Measurements from ENCODE around the gene HAND2.

Gene HAND2

DNA sequence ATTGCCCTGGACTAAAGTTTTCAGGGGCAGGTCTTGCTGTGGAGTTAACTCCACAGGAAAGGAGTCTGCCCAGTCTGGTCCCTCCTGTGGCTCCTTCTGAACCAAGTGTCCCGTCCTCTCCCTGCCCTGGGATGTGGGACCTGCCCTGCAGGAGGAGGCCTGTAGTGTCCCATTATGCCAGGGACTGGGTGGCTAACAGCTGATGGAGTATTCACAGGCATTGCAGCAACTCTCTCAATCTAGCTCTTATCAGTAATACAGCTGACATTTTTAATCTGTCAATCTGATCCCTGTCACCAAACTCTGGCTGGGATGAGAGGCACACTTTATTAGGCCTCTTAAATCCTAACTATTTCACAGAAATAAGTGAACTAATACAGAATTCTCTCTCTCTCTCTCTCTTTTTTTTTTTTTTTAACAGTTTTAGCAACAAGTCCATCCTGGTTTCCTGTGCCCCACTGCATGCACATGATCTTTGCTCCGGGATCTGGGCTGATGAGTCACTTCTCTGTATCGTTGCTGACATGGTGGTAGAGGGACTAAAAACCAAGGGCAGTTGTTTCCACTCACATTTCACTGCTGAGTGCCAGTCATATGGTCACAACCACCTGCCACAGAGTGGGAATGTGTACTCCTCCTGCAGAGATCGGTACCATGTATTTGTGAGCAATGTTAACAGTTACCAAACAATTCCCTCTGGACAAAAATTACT is 39.1 kb downstream of the HAND2 start:
- no peak for DNase-seq (ENCODE audit: low read depth)
- no peak overlapping the region for H3K4me3 ChIP-seq (ENCODE audit: low read depth, low read length)
- no peak for TF ChIP-seq CTCF (IDR thresholded peaks at IDR 0.05; ENCODE audit: control insufficient read depth, extremely low read depth, insufficient read depth)

GRCh38 chr4:173490256-173490655 is 39.8 kb downstream of the HAND2 start:
- no peak overlapping the region for H3K4me3 ChIP-seq (ENCODE audit: low read depth, low read length)
- no peak for DNase-seq (ENCODE audit: low read depth)
- TF ChIP-seq CTCF (IDR thresholded peaks at IDR 0.05; ENCODE audit: control insufficient read depth, extremely low read depth, insufficient read depth), result no peak

DNA sequence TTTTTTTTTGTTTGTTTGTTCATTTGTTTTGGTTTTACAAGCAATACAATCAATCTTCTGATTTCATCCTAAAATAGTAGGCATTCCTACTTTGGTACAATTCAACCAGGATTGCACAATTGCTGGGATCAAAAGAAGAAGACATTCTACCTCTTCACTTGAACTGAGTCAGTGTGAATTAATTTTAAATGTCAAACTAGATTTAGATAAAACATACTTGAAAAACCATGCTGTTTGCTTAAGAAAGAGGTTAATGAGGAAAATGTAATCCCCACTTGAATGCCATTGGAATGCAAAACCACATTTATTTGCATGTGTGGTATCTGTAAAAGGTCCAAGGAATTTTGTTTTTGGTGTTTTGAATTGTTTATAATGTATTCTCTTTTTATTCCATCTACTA is 40.5 kb downstream of the HAND2 start:
- no peak for TF ChIP-seq CTCF (IDR thresholded peaks at IDR 0.05; ENCODE audit: control insufficient read depth, extremely low read depth, insufficient read depth)
- no peak overlapping the region for H3K4me3 ChIP-seq (ENCODE audit: low read depth, low read length)
- DNase-seq (ENCODE audit: low read depth), result no peak

DNA sequence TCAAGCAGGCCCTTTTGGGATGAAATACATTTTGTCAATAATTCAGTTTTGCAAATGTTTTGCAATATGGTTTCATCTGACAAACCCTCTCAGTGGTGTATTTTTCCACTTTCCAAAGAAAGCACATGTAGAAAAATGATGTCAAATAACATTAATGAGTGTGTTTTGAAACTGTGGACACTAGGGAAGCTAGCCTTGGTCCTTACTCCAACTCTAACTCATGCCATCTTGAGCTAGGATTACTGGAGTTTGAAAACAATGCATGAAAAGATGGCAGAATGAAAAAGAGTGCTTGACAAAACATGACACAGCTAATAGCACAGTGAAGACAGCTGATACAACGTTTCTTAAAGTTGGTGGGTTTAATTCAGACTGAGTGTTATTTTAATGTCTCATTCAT is 41.4 kb downstream of the HAND2 start:
- DNase-seq (ENCODE audit: low read depth), result no peak
- TF ChIP-seq CTCF (IDR thresholded peaks at IDR 0.05; ENCODE audit: control insufficient read depth, extremely low read depth, insufficient read depth), result no peak
- H3K4me3 ChIP-seq (ENCODE audit: low read depth, low read length), result no peak overlapping the region

DNA sequence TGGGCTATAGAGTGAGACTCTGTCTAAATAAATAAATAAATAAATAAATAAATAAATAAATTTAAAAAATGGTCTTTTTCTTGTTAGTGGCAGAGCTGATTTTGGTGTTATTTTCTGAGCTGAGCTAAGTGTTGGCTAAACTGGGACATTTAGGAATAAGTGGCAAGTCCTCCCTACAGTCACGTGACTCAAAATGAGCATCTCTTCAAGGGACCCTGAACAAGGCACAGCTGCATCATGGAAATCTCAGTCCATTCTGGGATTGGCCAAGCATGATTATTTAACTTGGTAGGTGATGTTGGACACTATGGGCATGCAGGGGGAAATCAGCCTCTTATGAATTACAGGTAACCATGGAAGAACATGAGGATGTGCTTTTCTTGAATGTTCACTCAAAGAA is 42.0 kb downstream of the HAND2 start:
- no peak overlapping the region for H3K4me3 ChIP-seq (ENCODE audit: low read depth, low read length)
- no peak for TF ChIP-seq CTCF (IDR thresholded peaks at IDR 0.05; ENCODE audit: control insufficient read depth, extremely low read depth, insufficient read depth)
- DNase-seq (ENCODE audit: low read depth), result no peak

GRCh38 chr4:173486714-173487392 is 43.2 kb downstream of the HAND2 start:
- H3K4me3 ChIP-seq (ENCODE audit: low read depth, low read length), result no peak overlapping the region
- DNase-seq (ENCODE audit: low read depth), result no peak
- TF ChIP-seq CTCF (IDR thresholded peaks at IDR 0.05; ENCODE audit: control insufficient read depth, extremely low read depth, insufficient read depth), result no peak

Data from LNCaP clone FGC (cell line).